B cell (primary cell): ENCODE measurements around the gene B4GALT3. TPM values are rescaled to one million over a fixed set of nuclear protein-coding genes. Genes with fewer than 3 reads are reported as not detected.

ENCODE experiments used
- ATAC-seq: fragments of 200-7000 bp; cut with Tn5 transposase; one replicate; pipeline ENCODE4 v1.10.0; 2021; ENCODE audit warnings: low read depth, mild to moderate bottlenecking, moderate number of reproducible peaks, moderate library complexity
- CTCF ChIA-PET: fragments of 350-600 bp; sonication (Branson Sonifier 250); formaldehyde crosslinking; loops from one replicate; lab custom pipeline; 2021; ENCODE audit warnings: antibody characterized with exemption, inconsistent platforms; lab: Charles Lee
- POLR2A ChIA-PET: fragments of 350-600 bp; sonication (Branson Sonifier 250); formaldehyde crosslinking; loops from one replicate; lab custom pipeline; 2021; ENCODE audit warnings: antibody characterized with exemption; lab: Charles Lee
- DNase-seq: peaks from one replicate; pipeline ENCODE4 v3.0.0; 2013
- H2AFZ ChIP-seq: 2 replicates; pipeline ENCODE4 v1.6.1; 2012; ENCODE audit warnings: mild to moderate bottlenecking, low read depth, low read length; ENCODE audit not compliant: insufficient read depth, poor library complexity, severe bottlenecking
- H3K27ac ChIP-seq, 2 donors: 1 replicate in 1 of 2; 2 replicates in 1 of 2; pipeline ENCODE4 v1.5.1; 2012 to 2013; ENCODE audit warnings: low read length in 2 of 2, mild to moderate bottlenecking in 2 of 2, moderate library complexity in 1 of 2
- H3K27me3 ChIP-seq, 4 experiments: fragments of 200-600 bp in 1 of 4; sonication (generic) in 1 of 4; replicated peaks in 1 of 4; 1 replicate in 2 of 4; 2 replicates in 2 of 4; pipeline versions ENCODE4 v1.6.1 to v1.7.0; 2013 to 2016; ENCODE audit warnings: low read length in 3 of 4, mild to moderate bottlenecking in 2 of 4, mixed read lengths in 1 of 4, moderate library complexity in 1 of 4; ENCODE audit not compliant: insufficient read depth in 4 of 4, control insufficient read depth in 3 of 4; ENCODE audit errors: control extremely low read depth in 1 of 4
- H3K36me3 ChIP-seq, 2 experiments: replicated peaks in 1 of 2; 1 replicate in 1 of 2; 2 replicates in 1 of 2; pipeline versions ENCODE4 v1.6.1 to v1.7.1; 2013; ENCODE audit warnings: low read length in 1 of 2; ENCODE audit not compliant: insufficient read depth in 2 of 2, control insufficient read depth in 1 of 2; ENCODE audit errors: control extremely low read depth in 1 of 2, extremely low read depth in 1 of 2
- H3K4me1 ChIP-seq, 2 donors: fragments of 200-600 bp in 1 of 2; sonication (generic) in 1 of 2; 1 replicate in 1 of 2; 2 replicates in 1 of 2; pipeline versions ENCODE4 v1.5.1 to v1.6.1; 2013 to 2017; ENCODE audit warnings: low read length in 2 of 2; ENCODE audit not compliant: control insufficient read depth in 2 of 2, insufficient read depth in 2 of 2
- H3K4me2 ChIP-seq: replicated peaks from 2 replicates; pipeline ENCODE3; 2012; ENCODE audit warnings: mild to moderate bottlenecking, low read depth, low read length; ENCODE audit not compliant: poor library complexity, severe bottlenecking
- H3K4me3 ChIP-seq, 5 experiments: fragments of 200-600 bp in 1 of 5; sonication (generic) in 1 of 5; 1 replicate in 3 of 5; 2 replicates in 2 of 5; pipeline versions ENCODE4 v1.5.1 to v1.7.0; 2011 to 2016; ENCODE audit warnings: low read length in 4 of 5, mild to moderate bottlenecking in 4 of 5, low read depth in 2 of 5, control low read depth in 1 of 5, moderate library complexity in 1 of 5; ENCODE audit not compliant: insufficient read depth in 1 of 5; ENCODE audit errors: control extremely low read depth in 1 of 5, extremely low read depth in 1 of 5
- H3K79me2 ChIP-seq: fragments of 200-600 bp; sonication (generic); one replicate; pipeline ENCODE4 v1.6.0; 2016; ENCODE audit warnings: low read length; ENCODE audit not compliant: control insufficient read depth, insufficient read depth
- H3K9ac ChIP-seq: fragments of 200-600 bp; sonication (generic); 2 replicates; pipeline ENCODE4 v1.6.1; 2017; ENCODE audit warnings: mild to moderate bottlenecking, low read length, moderate library complexity
- H3K9me3 ChIP-seq, 3 donors: one replicate each; pipeline versions ENCODE4 v1.6.1 to v1.7.1; 2013; ENCODE audit warnings: low read length in 2 of 3; ENCODE audit not compliant: control insufficient read depth in 2 of 3, insufficient read depth in 1 of 3; ENCODE audit errors: control extremely low read depth in 1 of 3
- H4K20me1 ChIP-seq: 2 replicates; pipeline ENCODE4 v1.6.0; 2012; ENCODE audit warnings: mild to moderate bottlenecking, low read length; ENCODE audit not compliant: insufficient read depth, control insufficient read depth, poor library complexity, severe bottlenecking
- H3K27ac Mint-ChIP-seq: one replicate; pipeline ENCODE4 v1.8.0; 2021; ENCODE audit warnings: mixed read lengths
- H3K27me3 Mint-ChIP-seq: one replicate; pipeline ENCODE4 v1.8.0; 2021; ENCODE audit warnings: mixed read lengths
- H3K4me1 Mint-ChIP-seq: one replicate; pipeline ENCODE4 v1.8.0; 2021; ENCODE audit warnings: mixed read lengths
- H3K4me3 Mint-ChIP-seq: one replicate; pipeline ENCODE4 v1.8.0; 2021; ENCODE audit warnings: mixed read lengths
- H3K9me3 Mint-ChIP-seq: one replicate; pipeline ENCODE4 v1.8.0; 2022; ENCODE audit warnings: mixed read lengths; ENCODE audit not compliant: insufficient read depth
- CTCF ChIP-seq: fragments of 200-600 bp; IDR thresholded peaks from one replicate; pipeline ENCODE4 v1.8.0; 2022; ENCODE audit warnings: antibody characterized with exemption, mild to moderate bottlenecking
- EZH2 ChIP-seq: IDR thresholded peaks from 2 replicates; pipeline ENCODE4 v1.6.1; 2012; ENCODE audit warnings: borderline replicate concordance, low read depth, mild to moderate bottlenecking, moderate library complexity, low read length; ENCODE audit not compliant: insufficient read depth, poor library complexity, severe bottlenecking
- whole genome bisulfite sequencing: methylation state at CpG from one replicate; pipeline ENCODE4 v1.1.5; 2013; ENCODE audit warnings: missing lambda C conversion rate; ENCODE audit not compliant: insufficient coverage; 5-methylcytosine and 5-hydroxymethylcytosine counted together
- intact Hi-C: fragments of 100-400 bp; cut with micrococcal nuclease; formaldehyde crosslinking; loops from one replicate; pipeline ENCODE4 v1.10.0; 2022
- polyA plus RNA-seq: library from polyadenylated mRNA; depleted of rRNA; stranded (reverse); fragments of >200 nt; gene quantifications from 2 replicates; pipeline ENCODE4 v1.2.3, GENCODE V29; 2012
- total RNA-seq, 2 donors: library from RNA; stranded (reverse); fragments of 120-200 nt in 1 of 2; gene quantifications; 1 replicate in 1 of 2; 2 replicates in 1 of 2; pipeline versions ENCODE4 v1.2.3 to v1.2.4, GENCODE V29; 2013 to 2022

B4GALT3 gene
- total and polyA plus RNA-seq, 2 donors (not counting 1 experiment from before 2014, with no cell fraction given) = 37.6 to 59.6 TPM

DNA sequence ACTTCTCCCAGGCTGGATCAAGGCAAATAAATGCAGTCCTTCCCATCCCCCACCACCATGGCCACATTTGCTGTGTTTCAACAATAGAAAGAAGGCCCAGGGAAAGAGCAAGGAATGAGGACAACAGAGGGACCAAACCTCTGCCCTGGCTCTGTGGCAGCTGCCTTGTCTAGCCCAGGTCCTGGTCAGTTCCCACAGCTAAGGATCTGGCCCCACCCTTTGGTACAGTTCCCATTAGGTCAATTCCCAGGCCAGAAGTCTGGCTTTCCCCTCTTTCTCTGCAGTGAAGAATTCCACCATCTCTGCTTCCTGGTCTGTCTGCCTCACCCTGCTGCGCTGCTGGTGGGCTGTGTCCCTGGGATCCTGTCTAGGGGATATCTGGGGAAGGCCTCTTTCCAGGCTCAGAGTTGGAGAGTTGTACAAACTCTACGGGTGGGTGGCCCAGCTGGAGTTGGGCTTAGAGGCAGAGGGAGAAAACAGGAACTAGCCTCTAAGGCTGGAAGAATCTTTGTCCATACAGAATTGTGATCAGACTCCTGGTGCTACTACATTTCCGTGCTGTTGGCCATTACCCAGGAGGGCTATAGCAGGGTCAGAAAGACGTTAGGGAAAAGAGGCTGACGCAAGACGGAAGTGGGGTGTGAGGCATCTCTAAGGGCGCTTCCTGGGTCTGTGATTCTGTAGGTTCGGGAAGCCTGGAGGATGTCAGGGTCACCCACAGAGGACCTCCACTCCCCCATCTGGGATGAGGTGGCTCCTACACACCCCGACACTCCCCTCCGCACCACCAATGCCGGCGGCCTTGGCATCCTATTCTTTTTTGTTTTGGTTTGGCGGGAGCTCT is 23.9 kb upstream of the B4GALT3 start:
- H3K4me2 ChIP-seq = peak overlapping the region; percentile 91
- TF ChIP-seq CTCF (no peak), EZH2 (no peak)
- intact Hi-C loops = loop anchor here (5.0 kb wide), 2 partner anchors 106 to 166 kb away; partner anchors contain the start of genes CFAP126 and MPZ
- Mint-ChIP-seq H3K27me3 (no peaks in the 10 kb centered on the region), H3K27ac (peak overlapping the region; percentile 97), H3K4me3 (peak overlapping the region; percentile 96), H3K9me3 (no peaks in the 10 kb centered on the region), H3K4me1 (peaks cover 36% of the 10 kb centered on the region)
- no peaks in the 10 kb centered on the region for H4K20me1 ChIP-seq
- H3K9ac ChIP-seq = peak overlapping the region; percentile 90
- H3K9me3 ChIP-seq = no peaks in the 10 kb centered on the region
- peak overlapping the region; percentile 81 to 88 for H3K27ac ChIP-seq
- POLR2A ChIA-PET = interaction anchor here (0.5 to 2.5 kb wide), 10 partner anchors 10 to 549 kb away, joined by 3 to 21 read pairs (median 4); partner anchors contain the start of genes DUSP12, PPOX, TOMM40L and UFC1
- peak overlapping the region; percentile 95 for H2AFZ ChIP-seq
- H3K79me2 ChIP-seq = peaks cover 38% of the 10 kb centered on the region
- H3K4me1 ChIP-seq = peaks cover 16 to 31% of the 10 kb centered on the region in 2 donors
- peaks cover 0 to 10% of the 10 kb centered on the region in 2 experiments for H3K36me3 ChIP-seq
- H3K4me3 ChIP-seq = peak overlapping the region; percentile 77 to 99 (median 88)
- no peaks in the 10 kb centered on the region for H3K27me3 ChIP-seq
- DNase-seq (no peak), ATAC-seq (no peak)
- CTCF ChIA-PET = interaction anchor here (0.8 to 3.9 kb wide), 16 partner anchors 9 to 199 kb away, joined by 3 to 23 read pairs (median 4); partner anchors contain the start of genes PPOX and TOMM40L
- WGBS = 89% methylated on average over 13 of the region's 13 CpGs
